Activated CD4-positive, alpha-beta memory T cell treated with anti-CD3 and anti-CD28 coated beads for 36 hours (primary cell): Measurements from ENCODE around the gene RTF1. TPM values are rescaled to one million over a fixed set of nuclear protein-coding genes. Genes with fewer than 3 reads are reported as not detected.

Experiments
- total RNA-seq, 2 experiments: library from RNA; stranded (reverse); gene quantifications; one replicate each; pipeline ENCODE4 v1.2.3, GENCODE V29; 2021

Gene RTF1
- total RNA-seq, 2 experiments from 2014 or later, result 24.9 to 26.2 TPM

Other genes with a start within 250 kb of the RTF1 start
- gene EXD1, start 186.3 kb upstream of the RTF1 start, total RNA-seq, result not detected
- 10 to 100 TPM; 46.3 to 48.7 TPM for gene CHP1, start 185.8 kb upstream of the RTF1 start, total RNA-seq
- gene OIP5, start 84.5 kb upstream of the RTF1 start, total RNA-seq, result 10 to 100 TPM; 11.1 to 13.0 TPM
- gene NUSAP1, start 84.2 kb upstream of the RTF1 start, total RNA-seq, result 100 to 1,000 TPM; 227 TPM
- 10 to 100 TPM; 21.3 to 22.7 TPM for gene NDUFAF1, start 14.6 kb upstream of the RTF1 start, total RNA-seq
- 1 to 10 TPM; 3.5 to 4.7 TPM for gene ITPKA, start 76.8 kb downstream of the RTF1 start, total RNA-seq
- gene LTK, start 96.7 kb downstream of the RTF1 start, total RNA-seq, result under 1 TPM; 0.29 to 0.34 TPM
- 10 to 100 TPM; 45.0 to 49.9 TPM for gene RPAP1, start 127.2 kb downstream of the RTF1 start, total RNA-seq
- 1 to 10 TPM; 3.1 to 4.3 TPM for gene TYRO3, start 142.1 kb downstream of the RTF1 start, total RNA-seq
- 10 to 100 TPM; 29.6 to 31.4 TPM for gene MGA, start 243.3 kb downstream of the RTF1 start, total RNA-seq